ENCODE data around the gene KRT7. TPM values are rescaled to one million over a fixed set of nuclear protein-coding genes. Genes with fewer than 3 reads are reported as not detected.
A peak's percentile ranks its signal among the peaks of the same experiment; 100 is the strongest.

The KRT7 gene
- total RNA-seq, 1 experiment from 2014 or later = 13.9 TPM

DNA sequence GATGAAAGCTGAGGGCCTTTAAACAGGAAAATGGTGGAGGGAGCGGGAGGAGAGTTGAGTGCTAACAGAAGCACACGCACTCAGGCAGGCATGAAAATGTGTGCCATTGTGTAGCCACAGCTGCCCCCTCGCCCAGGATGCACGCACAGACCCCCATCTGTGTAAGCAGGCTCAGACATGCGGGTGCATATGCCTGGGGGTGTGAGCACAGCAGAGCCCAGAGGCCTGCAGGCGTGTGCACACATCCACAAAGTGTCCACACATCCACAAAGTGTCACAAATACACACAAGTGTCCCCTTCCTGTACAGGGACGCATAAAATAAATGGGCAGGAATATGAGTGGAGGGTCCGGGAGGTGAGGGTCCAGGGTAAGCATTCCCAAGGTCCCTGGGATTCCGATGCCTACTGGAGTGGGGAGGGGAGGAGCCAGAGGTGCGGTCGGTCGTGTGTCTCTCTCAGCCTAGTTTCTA lies 805 bp upstream of the KRT7 start:
- Mint-ChIP-seq H3K4me3 (ENCODE audit: unreplicated experiment) (peak overlapping the region; percentile 61), H3K9me3 (ENCODE audit: unreplicated experiment) (peaks cover 10% of the 10 kb centered on the region), H3K27me3 (ENCODE audit: insufficient read depth, unreplicated experiment) (no peaks in the 10 kb centered on the region), H3K36me3 (ENCODE audit: insufficient read depth, unreplicated experiment) (peaks cover 5% of the 10 kb centered on the region), H3K4me1 (ENCODE audit: low read depth, unreplicated experiment) (peaks cover 42% of the 10 kb centered on the region), H3K27ac (ENCODE audit: unreplicated experiment) (peak overlapping the region; percentile 18)
- no peak for DNase-seq
- BruUV-seq (replicated peaks) = no TSS peak
- Histone ChIP-seq H3K27me3 (replicated peaks; ENCODE audit: control insufficient read depth, insufficient read depth, low read length) (no peaks in the 10 kb centered on the region), H3K36me3 (ENCODE audit: control insufficient read depth, insufficient read depth, low read length) (no peaks in the 10 kb centered on the region), H3K4me3 (ENCODE audit: low read depth, low read length) (no peak overlapping the region), H3K9me3 (no peaks in the 10 kb centered on the region), H3K4me1 (peaks cover 54% of the 10 kb centered on the region)
- intact Hi-C loops (cut with micrococcal nuclease; ENCODE audit: unreplicated experiment) = no loop called here
- POLR2A ChIA-PET = no interaction called here
- CTCF ChIA-PET = no interaction called here
- TF ChIP-seq, protein P1, sequence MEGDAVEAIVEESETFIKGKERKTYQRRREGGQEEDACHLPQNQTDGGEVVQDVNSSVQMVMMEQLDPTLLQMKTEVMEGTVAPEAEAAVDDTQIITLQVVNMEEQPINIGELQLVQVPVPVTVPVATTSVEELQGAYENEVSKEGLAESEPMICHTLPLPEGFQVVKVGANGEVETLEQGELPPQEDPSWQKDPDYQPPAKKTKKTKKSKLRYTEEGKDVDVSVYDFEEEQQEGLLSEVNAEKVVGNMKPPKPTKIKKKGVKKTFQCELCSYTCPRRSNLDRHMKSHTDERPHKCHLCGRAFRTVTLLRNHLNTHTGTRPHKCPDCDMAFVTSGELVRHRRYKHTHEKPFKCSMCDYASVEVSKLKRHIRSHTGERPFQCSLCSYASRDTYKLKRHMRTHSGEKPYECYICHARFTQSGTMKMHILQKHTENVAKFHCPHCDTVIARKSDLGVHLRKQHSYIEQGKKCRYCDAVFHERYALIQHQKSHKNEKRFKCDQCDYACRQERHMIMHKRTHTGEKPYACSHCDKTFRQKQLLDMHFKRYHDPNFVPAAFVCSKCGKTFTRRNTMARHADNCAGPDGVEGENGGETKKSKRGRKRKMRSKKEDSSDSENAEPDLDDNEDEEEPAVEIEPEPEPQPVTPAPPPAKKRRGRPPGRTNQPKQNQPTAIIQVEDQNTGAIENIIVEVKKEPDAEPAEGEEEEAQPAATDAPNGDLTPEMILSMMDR (IDR thresholded peaks at IDR 0.05; ENCODE audit: insufficient read depth in 1 of 2, low read depth in 1 of 2, low read length in 1 of 2, severe bottlenecking in 1 of 2, unreplicated experiment in 1 of 2) = no peak

DNA sequence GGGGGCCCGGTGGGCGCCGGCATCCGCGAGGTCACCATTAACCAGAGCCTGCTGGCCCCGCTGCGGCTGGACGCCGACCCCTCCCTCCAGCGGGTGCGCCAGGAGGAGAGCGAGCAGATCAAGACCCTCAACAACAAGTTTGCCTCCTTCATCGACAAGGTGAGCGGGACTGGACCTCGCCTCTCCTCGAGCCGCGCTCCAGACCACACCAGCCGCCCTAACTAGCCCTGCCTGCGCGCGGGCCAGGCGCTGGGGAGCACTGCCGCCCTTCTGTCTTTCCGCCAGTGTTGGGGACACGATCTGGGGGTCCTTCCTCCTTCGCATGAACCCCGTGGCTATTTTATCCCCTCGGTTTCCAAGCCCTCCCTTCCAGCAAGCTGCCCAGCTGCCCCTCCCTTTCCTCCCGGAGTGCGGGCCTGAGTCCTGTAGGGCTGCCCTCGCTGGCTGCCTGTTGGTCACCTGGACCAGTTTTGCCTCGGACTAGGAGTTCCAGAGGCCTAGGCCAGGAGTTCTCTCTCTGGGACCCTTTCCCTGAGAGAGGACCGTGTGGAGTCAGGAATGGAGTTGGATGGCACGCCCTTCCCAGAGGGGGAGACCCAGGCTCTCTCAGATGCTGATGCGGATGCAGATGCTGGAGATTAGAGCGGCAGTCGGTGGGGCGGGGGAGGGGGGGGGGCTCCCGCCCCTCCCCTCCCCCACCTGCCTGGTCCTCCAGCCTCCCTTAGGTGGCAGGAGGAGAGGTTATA lies 592 bp downstream of the KRT7 start:
- peaks cover 5% of the 10 kb centered on the region for H3K36me3 Mint-ChIP-seq (ENCODE audit: insufficient read depth, unreplicated experiment)
- Histone ChIP-seq H3K4me3 (ENCODE audit: low read depth, low read length) (no peak overlapping the region), H3K4me1 (peaks cover 61% of the 10 kb centered on the region), H3K36me3 (ENCODE audit: control insufficient read depth, insufficient read depth, low read length) (no peaks in the 10 kb centered on the region), H3K9me3 (no peaks in the 10 kb centered on the region), H3K27me3 (replicated peaks; ENCODE audit: control insufficient read depth, insufficient read depth, low read length) (no peaks in the 10 kb centered on the region)
- no peak for DNase-seq
- ChIA-PET CTCF (no interaction called here), POLR2A (no interaction called here)
- intact Hi-C loops (cut with micrococcal nuclease; ENCODE audit: unreplicated experiment) = no loop called here
- no peaks in the 10 kb centered on the region for H3K9me3 Mint-ChIP-seq (ENCODE audit: unreplicated experiment)
- no peaks in the 10 kb centered on the region for H3K27me3 Mint-ChIP-seq (ENCODE audit: insufficient read depth, unreplicated experiment)
- no TSS peak for BruUV-seq (replicated peaks)
- TF ChIP-seq, protein P1 (IDR thresholded peaks at IDR 0.05; ENCODE audit: insufficient read depth in 1 of 2, low read depth in 1 of 2, low read length in 1 of 2, severe bottlenecking in 1 of 2, unreplicated experiment in 1 of 2) = no peak
- no peak overlapping the region for H3K27ac Mint-ChIP-seq (ENCODE audit: unreplicated experiment)
- peaks cover 49% of the 10 kb centered on the region for H3K4me1 Mint-ChIP-seq (ENCODE audit: low read depth, unreplicated experiment)
- H3K4me3 Mint-ChIP-seq (ENCODE audit: unreplicated experiment) = peak overlapping the region; percentile 61

DNA sequence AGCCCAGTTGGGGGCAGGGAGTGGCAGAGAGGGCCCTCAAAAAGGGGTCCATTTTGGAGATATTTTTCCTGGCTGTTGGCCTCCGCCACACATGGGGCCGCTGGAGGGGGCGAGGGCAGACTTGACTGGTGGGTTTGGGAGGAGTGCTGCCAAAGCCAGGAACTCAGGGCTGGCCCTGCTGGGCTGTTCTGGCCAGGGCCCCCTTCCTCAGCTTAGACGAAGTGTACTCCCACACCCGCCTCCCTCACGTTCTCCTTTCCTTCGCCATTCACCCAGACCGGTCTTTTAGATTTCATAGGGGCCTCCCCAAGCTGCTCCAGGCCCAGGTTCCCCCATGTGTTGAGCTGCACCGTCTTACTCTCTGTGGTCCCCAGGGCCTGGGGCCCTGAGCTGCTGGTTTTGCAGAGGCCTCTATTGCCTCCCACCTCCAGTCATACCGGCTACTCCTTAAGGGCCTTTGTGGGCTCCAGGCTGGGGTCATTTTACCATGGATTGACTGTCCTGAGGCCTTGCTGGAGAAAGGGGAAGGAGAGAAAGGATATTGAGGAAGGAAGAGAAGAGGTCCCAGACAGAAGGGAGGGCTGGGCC lies 1.3 kb downstream of the KRT7 start:
- no peak for DNase-seq
- H3K4me3 ChIP-seq (ENCODE audit: low read depth, low read length) = no peak overlapping the region
- TF ChIP-seq, protein P1 (IDR thresholded peaks at IDR 0.05; ENCODE audit: insufficient read depth in 1 of 2, low read depth in 1 of 2, low read length in 1 of 2, severe bottlenecking in 1 of 2, unreplicated experiment in 1 of 2) = no peak
- BruUV-seq (replicated peaks) = no TSS peak
- H3K4me1 ChIP-seq = peaks cover 62% of the 10 kb centered on the region
- Mint-ChIP-seq H3K27ac (ENCODE audit: unreplicated experiment) (peak overlapping the region; percentile 61), H3K36me3 (ENCODE audit: insufficient read depth, unreplicated experiment) (peaks cover 5% of the 10 kb centered on the region), H3K27me3 (ENCODE audit: insufficient read depth, unreplicated experiment) (no peaks in the 10 kb centered on the region), H3K9me3 (ENCODE audit: unreplicated experiment) (no peaks in the 10 kb centered on the region), H3K4me3 (ENCODE audit: unreplicated experiment) (peak overlapping the region; percentile 31), H3K4me1 (ENCODE audit: low read depth, unreplicated experiment) (peaks cover 54% of the 10 kb centered on the region)
- ChIA-PET POLR2A (no interaction called here), CTCF (no interaction called here)
- intact Hi-C loops (cut with micrococcal nuclease; ENCODE audit: unreplicated experiment) = no loop called here
- no peaks in the 10 kb centered on the region for H3K36me3 ChIP-seq (ENCODE audit: control insufficient read depth, insufficient read depth, low read length)
- no peaks in the 10 kb centered on the region for H3K27me3 ChIP-seq (replicated peaks; ENCODE audit: control insufficient read depth, insufficient read depth, low read length)
- H3K9me3 ChIP-seq = no peaks in the 10 kb centered on the region
